GM19240 (cell line): Measurements from ENCODE around the gene ATRAID.
"Not testable (repeated sequence)": the region's sequence is repeated elsewhere in the genome, so short reads cannot be mapped to it uniquely, and the experiment has no call there.

ENCODE experiments used
- DNase-seq: peaks from one replicate; pipeline ENCODE4 v3.0.0; 2011; ENCODE audit warnings: low spot score; ENCODE audit not compliant: insufficient read length

Gene ATRAID

GRCh38 chr2:27194538-27195354 is 17.1 kb upstream of the ATRAID start:
- DNase-seq: no peak

GRCh38 chr2:27195799-27196198 is 16.0 kb upstream of the ATRAID start:
- DNase-seq: not testable (repeated sequence)

- not testable (repeated sequence) for DNase-seq
Measured at GRCh38 chr2:27198068-27198467, 13.8 kb upstream of the ATRAID start.

- no peak for DNase-seq
Measured at GRCh38 chr2:27198627-27199026, 13.2 kb upstream of the ATRAID start.

- no peak for DNase-seq
Measured at GRCh38 chr2:27199241-27199640, 12.6 kb upstream of the ATRAID start.

- no peak for DNase-seq
Measured at GRCh38 chr2:27201675-27202074, 10.2 kb upstream of the ATRAID start.

GRCh38 chr2:27202854-27203253 is 9.0 kb upstream of the ATRAID start:
- DNase-seq: no peak

- no peak for DNase-seq
Measured at GRCh38 chr2:27203741-27204140, 8.1 kb upstream of the ATRAID start.

- DNase-seq: no peak
Measured at GRCh38 chr2:27204566-27204965, 7.3 kb upstream of the ATRAID start.

- DNase-seq: no peak
Measured at GRCh38 chr2:27205206-27205605, 6.6 kb upstream of the ATRAID start.

GRCh38 chr2:27206346-27206745 is 5.5 kb upstream of the ATRAID start:
- no peak for DNase-seq

GRCh38 chr2:27208486-27209050 is 3.3 kb upstream of the ATRAID start:
- no peak for DNase-seq

- DNase-seq: no peak
Measured at GRCh38 chr2:27209621-27210401, 2.0 kb upstream of the ATRAID start.

GRCh38 chr2:27211241-27211942 is 449 bp upstream of the ATRAID start:
- no peak for DNase-seq

- no peak for DNase-seq
Measured at GRCh38 chr2:27212626-27213471, 1.0 kb downstream of the ATRAID start.

GRCh38 chr2:27214941-27215340 is 3.1 kb downstream of the ATRAID start:
- no peak for DNase-seq

- no peak for DNase-seq
Measured at GRCh38 chr2:27216416-27217137, 4.7 kb downstream of the ATRAID start.

GRCh38 chr2:27217173-27218121 is 5.6 kb downstream of the ATRAID start, which contains the start of gene CAD:
Gene CAD (plus strand): TSS chr2:27217369. CDS start chr2:27217552, 183 bp downstream.
- DNase-seq: peak; percentile 78

GRCh38 chr2:27218614-27219013 is 6.8 kb downstream of the ATRAID start:
- no peak for DNase-seq
